DOHH2 (cell line): ENCODE data around the gene CYP2J2.

ENCODE experiments used
- EZH2phosphoT487 ChIP-seq: fragments of 200-600 bp; sonication (generic); IDR thresholded peaks from 2 replicates; pipeline ENCODE4 v1.6.1; 2017; ENCODE audit warnings: borderline replicate concordance, mild to moderate bottlenecking, antibody characterized with exemption, low read length, moderate library complexity, mixed read lengths
- TF ChIP-seq, protein P1 (sequence below): fragments of 200-600 bp; sonication (generic); IDR thresholded peaks from one replicate; pipeline ENCODE4 v1.5.1; 2014; ENCODE audit warnings: antibody characterized with exemption, mild to moderate bottlenecking, low read depth, low read length; ENCODE audit not compliant: poor library complexity, severe bottlenecking

DNA sequence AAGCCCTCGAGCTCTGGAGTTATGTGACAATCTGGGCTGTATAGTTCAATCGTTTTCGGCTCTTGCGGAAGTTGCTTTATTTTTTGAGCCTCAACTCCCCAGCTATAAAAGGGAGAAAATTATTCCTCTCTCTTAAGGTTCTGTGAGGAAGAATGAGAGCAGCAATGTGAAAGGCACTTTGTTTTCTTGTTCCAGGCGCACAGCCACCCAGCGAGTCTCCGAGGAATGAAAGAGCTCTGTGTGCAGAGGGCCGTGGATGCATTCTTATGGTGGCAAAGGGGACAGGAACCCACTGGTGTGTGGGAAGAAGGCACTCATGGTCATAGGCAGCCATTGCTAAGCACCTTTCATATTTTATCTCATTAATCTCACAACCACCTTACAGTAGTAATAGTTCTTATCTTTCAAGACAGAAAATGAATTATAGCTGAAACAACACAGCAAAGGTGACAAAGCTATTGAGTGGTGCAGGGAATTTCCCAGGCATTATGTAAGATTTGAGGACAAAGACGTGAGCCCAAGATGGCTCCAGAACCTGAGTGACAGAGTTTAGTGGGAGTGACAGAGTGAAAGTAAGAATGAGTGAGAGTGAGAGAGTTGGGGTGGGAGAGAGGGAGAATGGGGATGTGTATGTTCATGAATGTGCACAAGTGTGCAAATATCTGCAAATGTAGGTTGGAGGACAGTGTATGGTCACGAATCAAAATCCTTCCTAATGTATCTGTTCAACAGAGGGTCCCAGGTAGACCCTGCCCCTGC lies 9.4 kb downstream of the CYP2J2 start:
- TF ChIP-seq, protein P1, sequence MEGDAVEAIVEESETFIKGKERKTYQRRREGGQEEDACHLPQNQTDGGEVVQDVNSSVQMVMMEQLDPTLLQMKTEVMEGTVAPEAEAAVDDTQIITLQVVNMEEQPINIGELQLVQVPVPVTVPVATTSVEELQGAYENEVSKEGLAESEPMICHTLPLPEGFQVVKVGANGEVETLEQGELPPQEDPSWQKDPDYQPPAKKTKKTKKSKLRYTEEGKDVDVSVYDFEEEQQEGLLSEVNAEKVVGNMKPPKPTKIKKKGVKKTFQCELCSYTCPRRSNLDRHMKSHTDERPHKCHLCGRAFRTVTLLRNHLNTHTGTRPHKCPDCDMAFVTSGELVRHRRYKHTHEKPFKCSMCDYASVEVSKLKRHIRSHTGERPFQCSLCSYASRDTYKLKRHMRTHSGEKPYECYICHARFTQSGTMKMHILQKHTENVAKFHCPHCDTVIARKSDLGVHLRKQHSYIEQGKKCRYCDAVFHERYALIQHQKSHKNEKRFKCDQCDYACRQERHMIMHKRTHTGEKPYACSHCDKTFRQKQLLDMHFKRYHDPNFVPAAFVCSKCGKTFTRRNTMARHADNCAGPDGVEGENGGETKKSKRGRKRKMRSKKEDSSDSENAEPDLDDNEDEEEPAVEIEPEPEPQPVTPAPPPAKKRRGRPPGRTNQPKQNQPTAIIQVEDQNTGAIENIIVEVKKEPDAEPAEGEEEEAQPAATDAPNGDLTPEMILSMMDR = no peak
- TF ChIP-seq EZH2phosphoT487 = no peak
